Vagina (tissue), 2 donors: ENCODE results near the gene GNS. TPM values are rescaled to one million over a fixed set of nuclear protein-coding genes. Genes with fewer than 3 reads are reported as not detected.

ENCODE experiments used
- DNase-seq, 2 donors: peaks; one replicate each; pipeline ENCODE4 v3.0.0-alpha.2; 2017; ENCODE audit errors: extremely low spot score in 2 of 2
- H3K27ac ChIP-seq: fragments of 200-600 bp; sonication (generic); one replicate; pipeline ENCODE4 v1.5.1; 2019
- H3K27me3 ChIP-seq: fragments of 200-600 bp; sonication (generic); one replicate; pipeline ENCODE4 v1.5.1; 2019
- H3K36me3 ChIP-seq, 2 donors: fragments of 200-600 bp; sonication (generic); one replicate each; pipeline ENCODE4 v1.5.1; 2017 to 2019
- H3K4me1 ChIP-seq: fragments of 200-600 bp; sonication (generic); one replicate; pipeline ENCODE4 v1.5.1; 2019
- H3K4me3 ChIP-seq, 2 donors: fragments of 200-600 bp; sonication (generic); 1 replicate in 1 of 2; 2 replicates in 1 of 2; pipeline ENCODE4 v1.5.1; 2016 to 2019
- H3K9me3 ChIP-seq: fragments of 200-600 bp; sonication (generic); one replicate; pipeline ENCODE4 v1.5.1; 2019
- POLR2A ChIP-seq, 2 donors: fragments of 450-650 bp; IDR thresholded peaks; one replicate each; pipeline ENCODE4 v1.6.1; 2017; ENCODE audit warnings: antibody characterized with exemption in 2 of 2, mild to moderate bottlenecking in 2 of 2, moderate library complexity in 2 of 2
- POLR2AphosphoS5 ChIP-seq, 2 donors: sonication (generic); formaldehyde crosslinking; IDR thresholded peaks; one replicate each; pipeline ENCODE4 v1.9.0; 2017; ENCODE audit warnings: antibody characterized with exemption in 2 of 2, mild to moderate bottlenecking in 2 of 2, low read depth in 1 of 2; ENCODE audit not compliant: insufficient read depth in 1 of 2
- intact Hi-C: fragments of 100-400 bp; cut with DNase I; formaldehyde crosslinking; loops from one replicate; pipeline ENCODE4 v1.15.1; 2023
- total RNA-seq: library from RNA; depleted of rRNA; stranded (reverse); fragments of >200 nt; gene quantifications from one replicate; pipeline ENCODE4 v1.2.3, GENCODE V29; 2016
- TF ChIP-seq, protein P1 (sequence below), 3 experiments: fragments of 450-650 bp in 2 of 3; fragments of 200-600 bp in 1 of 3; sonication (generic) in 1 of 3; IDR thresholded peaks; one replicate each; pipeline ENCODE4 v1.5.1; 2017 to 2019; ENCODE audit warnings: antibody characterized with exemption in 3 of 3, mild to moderate bottlenecking in 2 of 3, moderate library complexity in 2 of 3

Gene GNS
- total RNA-seq, 1 donor from 2014 or later, result 51.1 TPM

DNA sequence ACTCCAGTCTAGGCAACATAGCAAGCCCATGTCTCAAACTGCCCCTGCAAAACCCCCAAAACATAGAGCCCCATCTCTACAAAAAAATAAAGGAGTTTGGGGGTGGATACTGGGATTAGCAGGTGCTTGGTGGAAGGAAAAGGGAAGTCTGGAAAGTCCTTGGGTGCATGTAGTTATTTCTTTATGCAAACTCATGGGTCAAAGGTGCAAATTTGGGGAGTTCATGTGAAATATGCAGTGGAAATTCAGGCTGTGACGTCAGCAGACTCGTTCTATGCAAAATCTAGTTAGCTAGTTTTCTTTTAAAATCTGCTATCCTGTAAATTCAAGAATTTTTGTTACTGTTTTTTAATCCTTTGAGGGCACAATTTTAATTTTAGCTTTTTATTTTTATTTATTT, 51.3 kb downstream of the GNS start:
- H3K27ac ChIP-seq, result no peak overlapping the region
- intact Hi-C loops, result no loop called here
- TF ChIP-seq POLR2A (IDR thresholded peaks at IDR 0.05), result no peak
- TF ChIP-seq, protein P1, sequence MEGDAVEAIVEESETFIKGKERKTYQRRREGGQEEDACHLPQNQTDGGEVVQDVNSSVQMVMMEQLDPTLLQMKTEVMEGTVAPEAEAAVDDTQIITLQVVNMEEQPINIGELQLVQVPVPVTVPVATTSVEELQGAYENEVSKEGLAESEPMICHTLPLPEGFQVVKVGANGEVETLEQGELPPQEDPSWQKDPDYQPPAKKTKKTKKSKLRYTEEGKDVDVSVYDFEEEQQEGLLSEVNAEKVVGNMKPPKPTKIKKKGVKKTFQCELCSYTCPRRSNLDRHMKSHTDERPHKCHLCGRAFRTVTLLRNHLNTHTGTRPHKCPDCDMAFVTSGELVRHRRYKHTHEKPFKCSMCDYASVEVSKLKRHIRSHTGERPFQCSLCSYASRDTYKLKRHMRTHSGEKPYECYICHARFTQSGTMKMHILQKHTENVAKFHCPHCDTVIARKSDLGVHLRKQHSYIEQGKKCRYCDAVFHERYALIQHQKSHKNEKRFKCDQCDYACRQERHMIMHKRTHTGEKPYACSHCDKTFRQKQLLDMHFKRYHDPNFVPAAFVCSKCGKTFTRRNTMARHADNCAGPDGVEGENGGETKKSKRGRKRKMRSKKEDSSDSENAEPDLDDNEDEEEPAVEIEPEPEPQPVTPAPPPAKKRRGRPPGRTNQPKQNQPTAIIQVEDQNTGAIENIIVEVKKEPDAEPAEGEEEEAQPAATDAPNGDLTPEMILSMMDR (IDR thresholded peaks at IDR 0.05), result no peak
- TF ChIP-seq POLR2AphosphoS5 (IDR thresholded peaks at IDR 0.05; ENCODE audit: insufficient read depth in 1 of 2, low read depth in 1 of 2), result no peak
- no peaks in the 10 kb centered on the region for H3K27me3 ChIP-seq
- H3K4me3 ChIP-seq, result no peak overlapping the region
- no peaks in the 10 kb centered on the region for H3K9me3 ChIP-seq
- no peak for DNase-seq
- H3K36me3 ChIP-seq, result no peaks in the 10 kb centered on the region
- peaks cover 13% of the 10 kb centered on the region for H3K4me1 ChIP-seq

DNA sequence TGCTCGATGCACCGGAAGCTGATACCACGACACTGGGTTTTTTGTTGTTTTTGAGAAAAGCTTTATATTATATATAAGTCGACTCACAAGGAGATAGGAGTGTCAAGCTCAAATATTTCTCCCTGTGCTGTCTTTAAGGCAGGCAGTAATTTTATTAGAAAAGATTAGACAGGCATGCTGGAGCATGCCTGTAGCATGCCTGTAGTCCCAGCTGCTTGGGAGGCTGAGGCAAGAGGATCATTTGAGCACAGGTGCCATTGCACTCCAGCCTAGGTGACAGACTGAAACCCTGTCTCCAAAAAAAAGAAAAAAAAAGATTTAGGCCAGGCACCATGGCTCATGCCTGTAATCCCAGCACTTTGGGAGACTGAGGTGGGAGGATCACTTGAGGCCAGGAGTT, 51.8 kb downstream of the GNS start:
- intact Hi-C loops, result no loop called here
- TF ChIP-seq POLR2A (IDR thresholded peaks at IDR 0.05) (no peak), POLR2AphosphoS5 (IDR thresholded peaks at IDR 0.05; ENCODE audit: insufficient read depth in 1 of 2, low read depth in 1 of 2) (no peak)
- TF ChIP-seq, protein P1 (IDR thresholded peaks at IDR 0.05), result no peak
- H3K27ac ChIP-seq, result no peak overlapping the region
- H3K36me3 ChIP-seq, result no peaks in the 10 kb centered on the region
- no peaks in the 10 kb centered on the region for H3K27me3 ChIP-seq
- H3K9me3 ChIP-seq, result no peaks in the 10 kb centered on the region
- DNase-seq, result no peak
- H3K4me3 ChIP-seq, result no peak overlapping the region
- peaks cover 13% of the 10 kb centered on the region for H3K4me1 ChIP-seq

DNA sequence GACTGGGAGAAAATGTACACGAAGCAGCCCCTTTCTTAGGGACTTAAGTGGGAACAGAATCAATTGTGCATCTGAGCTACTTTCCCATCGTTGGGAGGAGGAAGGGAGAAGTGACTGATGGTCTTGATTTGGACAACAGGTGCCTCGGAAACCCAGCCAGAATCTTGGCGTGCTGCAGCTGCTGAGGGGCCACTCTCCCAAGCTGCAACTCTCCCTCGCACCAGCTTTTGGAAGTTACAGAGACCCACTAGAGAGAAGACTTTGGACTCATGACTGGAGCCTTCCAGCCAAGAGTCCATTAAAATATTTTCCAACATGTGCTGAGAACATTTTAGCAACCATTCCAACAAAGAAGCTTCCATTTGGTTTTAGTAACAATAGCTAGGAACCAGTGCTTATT, 52.3 kb downstream of the GNS start:
- H3K4me1 ChIP-seq, result peaks cover 13% of the 10 kb centered on the region
- TF ChIP-seq, protein P1 (IDR thresholded peaks at IDR 0.05), result no peak
- TF ChIP-seq POLR2AphosphoS5 (IDR thresholded peaks at IDR 0.05; ENCODE audit: insufficient read depth in 1 of 2, low read depth in 1 of 2) (no peak), POLR2A (IDR thresholded peaks at IDR 0.05) (no peak)
- no peak overlapping the region for H3K27ac ChIP-seq
- no peaks in the 10 kb centered on the region for H3K36me3 ChIP-seq
- no peaks in the 10 kb centered on the region for H3K27me3 ChIP-seq
- H3K9me3 ChIP-seq, result no peaks in the 10 kb centered on the region
- intact Hi-C loops, result no loop called here
- DNase-seq, result no peak
- no peak overlapping the region for H3K4me3 ChIP-seq

DNA sequence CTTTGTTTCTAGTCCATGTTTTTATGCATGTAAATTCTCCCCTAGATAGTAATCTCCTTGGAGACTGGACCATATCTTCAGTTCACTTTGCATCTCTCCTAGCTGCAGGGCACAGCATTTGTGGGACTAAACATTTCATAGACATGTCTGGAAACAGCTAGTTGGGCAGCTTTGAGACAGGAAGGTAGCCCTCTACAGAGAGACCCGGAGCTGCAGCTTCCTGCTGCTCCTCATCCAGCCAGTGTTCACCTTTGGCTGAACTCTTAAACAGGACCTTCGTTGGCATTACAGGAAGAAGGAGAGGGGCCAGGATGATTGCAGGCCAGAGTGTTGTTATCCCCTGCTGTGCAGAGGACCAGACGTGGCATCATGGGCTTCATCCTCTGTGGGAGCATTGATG, 52.9 kb downstream of the GNS start:
- Histone ChIP-seq H3K27ac (no peak overlapping the region), H3K4me3 (no peak overlapping the region), H3K36me3 (no peaks in the 10 kb centered on the region), H3K4me1 (peaks cover 13% of the 10 kb centered on the region), H3K27me3 (no peaks in the 10 kb centered on the region), H3K9me3 (no peaks in the 10 kb centered on the region)
- TF ChIP-seq POLR2AphosphoS5 (IDR thresholded peaks at IDR 0.05; ENCODE audit: insufficient read depth in 1 of 2, low read depth in 1 of 2), result no peak
- no peak for TF ChIP-seq POLR2A (IDR thresholded peaks at IDR 0.05)
- TF ChIP-seq, protein P1 (IDR thresholded peaks at IDR 0.05), result no peak
- no peak for DNase-seq
- intact Hi-C loops, result no loop called here

DNA sequence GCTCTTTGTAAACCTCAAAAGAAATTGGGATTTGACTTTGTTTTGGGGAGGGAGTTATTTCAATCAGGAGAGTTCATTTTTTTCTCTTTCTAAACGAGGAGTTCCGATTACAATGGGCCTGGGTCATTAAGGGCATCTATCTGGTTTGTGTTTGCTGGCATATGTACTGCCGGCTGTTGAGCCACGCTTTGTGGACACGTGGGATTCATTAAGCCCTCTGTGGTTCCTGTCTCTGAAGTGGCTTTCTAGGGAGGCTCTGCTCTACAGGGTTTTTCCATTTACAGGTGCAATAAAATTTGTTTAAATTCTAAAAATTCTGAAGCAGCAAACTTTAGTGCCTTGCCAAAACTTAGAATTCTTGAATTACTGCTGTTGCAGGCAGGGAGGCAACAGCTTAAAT, 57.9 kb downstream of the GNS start:
- Histone ChIP-seq H3K4me3 (no peak overlapping the region), H3K27ac (no peak overlapping the region), H3K9me3 (no peaks in the 10 kb centered on the region), H3K36me3 (no peaks in the 10 kb centered on the region), H3K4me1 (peaks cover under 1% of the 10 kb centered on the region), H3K27me3 (no peaks in the 10 kb centered on the region)
- intact Hi-C loops, result no loop called here
- no peak for TF ChIP-seq POLR2A (IDR thresholded peaks at IDR 0.05)
- no peak for TF ChIP-seq POLR2AphosphoS5 (IDR thresholded peaks at IDR 0.05; ENCODE audit: insufficient read depth in 1 of 2, low read depth in 1 of 2)
- TF ChIP-seq, protein P1 (IDR thresholded peaks at IDR 0.05), result no peak
- no peak for DNase-seq
